GM21390 (cell line): ENCODE results near the gene CLIC5.

ENCODE experiments used
- ATAC-seq: cut with Tn5 transposase; IDR thresholded peaks from one replicate; pipeline ENCODE4 v1.9.1; 2021; ENCODE audit not compliant: unreplicated experiment

The CLIC5 gene

GRCh38 chr6:45966797-45967196 lies 48.9 kb downstream of the CLIC5 start:
- ATAC-seq, result no peak

GRCh38 chr6:45966340-45966739 lies 49.3 kb downstream of the CLIC5 start:
- no peak for ATAC-seq

- no peak for ATAC-seq
Observed at GRCh38 chr6:45965792-45966191, 49.9 kb downstream of the CLIC5 start.

- ATAC-seq, result no peak
Observed at GRCh38 chr6:45965007-45965406, 50.7 kb downstream of the CLIC5 start.

- no peak for ATAC-seq
Observed at GRCh38 chr6:45964300-45964699, 51.4 kb downstream of the CLIC5 start.

GRCh38 chr6:45963896-45964295 lies 51.8 kb downstream of the CLIC5 start:
- no peak for ATAC-seq

GRCh38 chr6:45961125-45961524 lies 54.5 kb downstream of the CLIC5 start:
- no peak for ATAC-seq

GRCh38 chr6:45959534-45960145 lies 56.0 kb downstream of the CLIC5 start:
- ATAC-seq, result no peak

GRCh38 chr6:45956663-45957062 lies 59.0 kb downstream of the CLIC5 start:
- no peak for ATAC-seq

- no peak for ATAC-seq
Observed at GRCh38 chr6:45956176-45956575, 59.5 kb downstream of the CLIC5 start.

- no peak for ATAC-seq
Observed at GRCh38 chr6:45955597-45955996, 60.1 kb downstream of the CLIC5 start.

- ATAC-seq, result no peak
Observed at GRCh38 chr6:45952546-45952945, 63.1 kb downstream of the CLIC5 start.

GRCh38 chr6:45952168-45952529 lies 63.5 kb downstream of the CLIC5 start:
- no peak for ATAC-seq

- no peak for ATAC-seq
Observed at GRCh38 chr6:45951321-45952167, 64.1 kb downstream of the CLIC5 start.

- ATAC-seq, result no peak
Observed at GRCh38 chr6:45949256-45949655, 66.4 kb downstream of the CLIC5 start.

- no peak for ATAC-seq
Observed at GRCh38 chr6:45947807-45948206, 67.9 kb downstream of the CLIC5 start.

- no peak for ATAC-seq
Observed at GRCh38 chr6:45946887-45947286, 68.8 kb downstream of the CLIC5 start.

- ATAC-seq, result no peak
Observed at GRCh38 chr6:45946352-45946751, 69.3 kb downstream of the CLIC5 start.

- ATAC-seq, result no peak
Observed at GRCh38 chr6:45942953-45943352, 72.7 kb downstream of the CLIC5 start.

- no peak for ATAC-seq
Observed at GRCh38 chr6:45933855-45934254, 81.8 kb downstream of the CLIC5 start.

GRCh38 chr6:45931232-45931631 lies 84.4 kb downstream of the CLIC5 start:
- ATAC-seq, result no peak

GRCh38 chr6:45930420-45931040 lies 85.1 kb downstream of the CLIC5 start:
- ATAC-seq, result no peak
